Choroid plexus epithelial cell (primary cell): Measurements from ENCODE around the gene ATF6.
A peak's percentile ranks its signal among the peaks of the same experiment; 100 is the strongest.

Source experiments
- DNase-seq: peaks from one replicate; pipeline ENCODE4 v3.0.0-alpha.2; 2010; ENCODE audit warnings: low read depth
- H3K4me3 ChIP-seq: 2 replicates; pipeline ENCODE4 v1.5.1; 2011; ENCODE audit warnings: low read depth, mild to moderate bottlenecking, control low read depth, low read length, moderate library complexity
- CTCF ChIP-seq: conservative IDR thresholded peaks from 2 replicates; pipeline ENCODE4 v1.5.1; 2011; ENCODE audit warnings: low read depth, mild to moderate bottlenecking, control low read depth, inconsistent platforms, low read length, moderate library complexity

The ATF6 gene

GRCh38 chr1:161766102-161766981 lies at the start of gene ATF6:
TSS of gene ATF6 (plus strand) at chr1:161766320. CDS start at chr1:161766361, 41 bp downstream.
- peak; percentile 97 for DNase-seq
- H3K4me3 ChIP-seq: peak within 1 kb of the TSS; percentile 88
- TF ChIP-seq CTCF: peak; percentile 18

GRCh38 chr1:161718559-161719324 lies 47.4 kb upstream of the ATF6 start:
- no peak for TF ChIP-seq CTCF
- H3K4me3 ChIP-seq: no peak overlapping the region
- no peak for DNase-seq

- DNase-seq: no peak
- no peak for TF ChIP-seq CTCF
Measured at GRCh38 chr1:161719325-161719611, 46.9 kb upstream of the ATF6 start.

GRCh38 chr1:161720422-161720821 lies 45.7 kb upstream of the ATF6 start:
- no peak for DNase-seq
- no peak for TF ChIP-seq CTCF
- H3K4me3 ChIP-seq: no peak overlapping the region

More at GRCh38 chr1:161719325-161719611, 46.9 kb upstream of the ATF6 start:
- no peak overlapping the region for H3K4me3 ChIP-seq

GRCh38 chr1:161720956-161721737 lies 45.0 kb upstream of the ATF6 start, which contains the start of gene FCRLB:
TSS of gene FCRLB (plus strand) at chr1:161721544. CDS start at chr1:161722673, 1,129 bp downstream.
- DNase-seq: no peak
- TF ChIP-seq CTCF: no peak
- H3K4me3 ChIP-seq: no peak within 1 kb of the TSS

- peak; percentile 78 for DNase-seq
- no peak for TF ChIP-seq CTCF
- no peak overlapping the region for H3K4me3 ChIP-seq
Measured at GRCh38 chr1:161721738-161722343, 44.3 kb upstream of the ATF6 start.
